ENCODE measurements around the gene AANAT. TPM values are rescaled to one million over a fixed set of nuclear protein-coding genes. Genes with fewer than 3 reads are reported as not detected.
A peak's percentile ranks its signal among the peaks of the same experiment; 100 is the strongest.

Gene AANAT
- total RNA-seq, 1 donor from 2014 or later = not detected

DNA sequence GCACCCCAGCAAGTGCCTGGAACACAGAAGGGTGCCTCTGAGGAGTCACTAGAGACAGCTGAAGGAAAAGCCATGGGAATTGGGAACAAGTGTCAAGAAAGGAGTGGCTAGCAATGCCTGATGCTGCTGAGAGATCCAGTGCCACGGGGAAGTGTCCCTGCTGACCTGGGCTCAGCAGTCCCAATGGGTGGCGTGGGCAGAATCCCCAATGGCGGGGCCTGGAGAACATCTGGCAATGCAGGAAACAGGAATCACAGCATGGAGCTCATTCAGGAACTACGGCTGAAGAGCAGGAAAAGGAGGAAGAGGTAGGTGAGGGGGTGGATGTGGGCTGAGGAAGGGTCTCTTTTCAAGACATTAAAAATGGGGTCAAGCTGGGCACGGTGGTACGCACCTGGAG is 44.5 kb upstream of the AANAT start:
- Mint-ChIP-seq H3K4me3 (ENCODE audit: unreplicated experiment) (no peak overlapping the region), H3K27ac (ENCODE audit: unreplicated experiment) (no peak overlapping the region), H3K27me3 (ENCODE audit: low read depth) (no peaks in the 10 kb centered on the region), H3K9me3 (ENCODE audit: low read depth) (no peaks in the 10 kb centered on the region), H3K36me3 (ENCODE audit: low read depth) (no peaks in the 10 kb centered on the region), H3K4me1 (ENCODE audit: low read depth) (peaks cover 45% of the 10 kb centered on the region)
- TF ChIP-seq CTCF (IDR thresholded peaks at IDR 0.05) = no peak
- no peak for DNase-seq (ENCODE audit: low spot score)

GRCh38 chr17:76426853-76427252 is 40.5 kb upstream of the AANAT start:
- H3K27ac Mint-ChIP-seq (ENCODE audit: unreplicated experiment) = peak overlapping the region; percentile 46
- peaks cover 2% of the 10 kb centered on the region for H3K36me3 Mint-ChIP-seq (ENCODE audit: low read depth)
- peaks cover 32% of the 10 kb centered on the region for H3K4me1 Mint-ChIP-seq (ENCODE audit: low read depth)

DNA sequence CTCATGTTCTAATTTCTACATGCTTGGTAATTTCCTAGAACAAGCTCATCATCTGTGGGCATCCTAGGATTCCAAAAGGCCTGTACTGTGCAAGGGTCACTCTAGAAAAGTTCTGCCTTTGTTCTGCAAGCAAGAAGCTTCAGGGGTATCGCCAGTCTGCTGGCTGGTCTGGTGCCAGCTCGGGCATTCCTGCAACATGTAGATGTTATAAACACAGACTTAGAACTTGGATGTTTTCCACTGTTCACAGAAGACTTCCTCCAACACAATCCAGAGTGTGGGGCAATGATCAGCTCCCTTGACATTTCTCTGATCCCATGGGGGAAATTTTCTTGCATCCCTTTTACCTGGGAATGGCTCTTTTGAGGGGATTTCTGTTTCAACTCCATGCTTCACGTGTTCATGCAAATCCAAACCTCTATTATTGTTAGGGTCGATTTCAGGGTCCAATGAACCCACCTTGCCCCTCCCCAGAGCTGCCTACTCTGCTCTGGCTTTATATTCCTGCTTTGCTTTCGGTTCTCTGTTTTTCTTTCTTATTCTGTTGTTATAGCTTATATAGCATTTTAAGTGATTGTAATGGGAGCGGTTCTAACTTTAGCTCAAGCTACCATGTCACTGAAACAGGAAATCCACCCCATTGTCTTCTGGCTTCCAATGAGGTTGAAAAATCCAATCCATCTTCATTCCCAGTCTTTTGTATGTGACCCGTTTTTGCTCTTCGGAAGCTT is 39.7 kb upstream of the AANAT start:
- H3K4me3 Mint-ChIP-seq (ENCODE audit: unreplicated experiment) = no peak overlapping the region
- H3K27ac Mint-ChIP-seq (ENCODE audit: unreplicated experiment) = peak overlapping the region; percentile 46
- DNase-seq (ENCODE audit: low spot score) = no peak
- no peaks in the 10 kb centered on the region for H3K9me3 Mint-ChIP-seq (ENCODE audit: low read depth)
- H3K36me3 Mint-ChIP-seq (ENCODE audit: low read depth) = peaks cover 2% of the 10 kb centered on the region
- no peak for TF ChIP-seq CTCF (IDR thresholded peaks at IDR 0.05)
- H3K27me3 Mint-ChIP-seq (ENCODE audit: low read depth) = no peaks in the 10 kb centered on the region
- H3K4me1 Mint-ChIP-seq (ENCODE audit: low read depth) = peaks cover 34% of the 10 kb centered on the region

More at GRCh38 chr17:76426853-76427252, 40.5 kb upstream of the AANAT start:
- no peak for TF ChIP-seq CTCF (IDR thresholded peaks at IDR 0.05)
- no peaks in the 10 kb centered on the region for H3K27me3 Mint-ChIP-seq (ENCODE audit: low read depth)
- H3K4me3 Mint-ChIP-seq (ENCODE audit: unreplicated experiment) = no peak overlapping the region
- no peak for DNase-seq (ENCODE audit: low spot score)
- H3K9me3 Mint-ChIP-seq (ENCODE audit: low read depth) = no peaks in the 10 kb centered on the region

DNA sequence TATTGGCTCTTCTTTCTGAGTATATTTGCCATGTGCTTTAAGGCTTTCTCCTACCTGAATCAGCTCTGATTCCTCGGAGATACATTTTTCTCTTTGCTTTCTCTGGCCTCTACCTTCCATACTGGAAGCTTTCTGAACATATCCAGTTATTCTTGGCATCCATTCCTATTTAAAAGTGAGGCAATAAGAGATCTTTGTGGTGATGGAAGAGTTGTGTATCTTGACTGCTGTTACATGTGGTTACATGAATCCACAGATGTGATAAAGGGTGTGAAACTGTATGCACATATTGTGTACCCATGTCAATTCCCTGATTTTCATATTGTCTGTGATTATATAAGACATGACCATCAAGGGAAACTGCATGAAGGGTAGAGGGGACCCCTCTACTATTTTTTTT is 38.9 kb upstream of the AANAT start:
- Mint-ChIP-seq H3K27me3 (ENCODE audit: low read depth) (no peaks in the 10 kb centered on the region), H3K27ac (ENCODE audit: unreplicated experiment) (no peak overlapping the region), H3K9me3 (ENCODE audit: low read depth) (no peaks in the 10 kb centered on the region), H3K36me3 (ENCODE audit: low read depth) (peaks cover 2% of the 10 kb centered on the region), H3K4me1 (ENCODE audit: low read depth) (peaks cover 34% of the 10 kb centered on the region), H3K4me3 (ENCODE audit: unreplicated experiment) (no peak overlapping the region)
- no peak for TF ChIP-seq CTCF (IDR thresholded peaks at IDR 0.05)
- no peak for DNase-seq (ENCODE audit: low spot score)

GRCh38 chr17:76431509-76431908 is 35.9 kb upstream of the AANAT start:
- DNase-seq (ENCODE audit: low spot score) = no peak
- Mint-ChIP-seq H3K9me3 (ENCODE audit: low read depth) (no peaks in the 10 kb centered on the region), H3K4me3 (ENCODE audit: unreplicated experiment) (no peak overlapping the region), H3K27ac (ENCODE audit: unreplicated experiment) (no peak overlapping the region), H3K27me3 (ENCODE audit: low read depth) (no peaks in the 10 kb centered on the region), H3K36me3 (ENCODE audit: low read depth) (peaks cover 2% of the 10 kb centered on the region), H3K4me1 (ENCODE audit: low read depth) (peaks cover 34% of the 10 kb centered on the region)
- no peak for TF ChIP-seq CTCF (IDR thresholded peaks at IDR 0.05)
